Measurements from ENCODE around the gene PAH.

Gene PAH

GRCh38 chr12:102873077-102873476 lies 44.0 kb downstream of the PAH start:
- no peak overlapping the region for H3K4me3 ChIP-seq (ENCODE audit: low read length)
- TF ChIP-seq CTCF (conservative IDR thresholded peaks at IDR 0.05; ENCODE audit: low read depth, low read length): no peak
- DNase-seq (ENCODE audit: low read depth): no peak

- TF ChIP-seq CTCF (conservative IDR thresholded peaks at IDR 0.05; ENCODE audit: low read depth, low read length): no peak
- no peak for DNase-seq (ENCODE audit: low read depth)
- no peak overlapping the region for H3K4me3 ChIP-seq (ENCODE audit: low read length)
Observed at GRCh38 chr12:102871014-102871413, 46.0 kb downstream of the PAH start.

- DNase-seq (ENCODE audit: low read depth): no peak
- H3K4me3 ChIP-seq (ENCODE audit: low read length): no peak overlapping the region
- no peak for TF ChIP-seq CTCF (conservative IDR thresholded peaks at IDR 0.05; ENCODE audit: low read depth, low read length)
Observed at GRCh38 chr12:102869571-102869970, 47.5 kb downstream of the PAH start.

- no peak overlapping the region for H3K4me3 ChIP-seq (ENCODE audit: low read length)
- no peak for DNase-seq (ENCODE audit: low read depth)
- no peak for TF ChIP-seq CTCF (conservative IDR thresholded peaks at IDR 0.05; ENCODE audit: low read depth, low read length)
Observed at GRCh38 chr12:102865821-102866615, 51.0 kb downstream of the PAH start.

- no peak overlapping the region for H3K4me3 ChIP-seq (ENCODE audit: low read length)
- no peak for DNase-seq (ENCODE audit: low read depth)
- no peak for TF ChIP-seq CTCF (conservative IDR thresholded peaks at IDR 0.05; ENCODE audit: low read depth, low read length)
Observed at GRCh38 chr12:102862486-102862885, 54.6 kb downstream of the PAH start.

- DNase-seq (ENCODE audit: low read depth): no peak
- no peak overlapping the region for H3K4me3 ChIP-seq (ENCODE audit: low read length)
- no peak for TF ChIP-seq CTCF (conservative IDR thresholded peaks at IDR 0.05; ENCODE audit: low read depth, low read length)
Observed at GRCh38 chr12:102851246-102851645, 65.8 kb downstream of the PAH start.

- H3K4me3 ChIP-seq (ENCODE audit: low read length): no peak overlapping the region
- no peak for TF ChIP-seq CTCF (conservative IDR thresholded peaks at IDR 0.05; ENCODE audit: low read depth, low read length)
- DNase-seq (ENCODE audit: low read depth): no peak
Observed at GRCh38 chr12:102849722-102850447, 67.2 kb downstream of the PAH start.

Measured in retinal pigment epithelial cell (primary cell).